Hematopoietic multipotent progenitor cell treated with erythropoietin and hydrocortisone succinate and interleukin-3 and kit ligand, for 8 days (in vitro differentiated cells): Measurements from ENCODE around the gene HOXB2.

Source experiments
- DNase-seq: peaks from one replicate; pipeline ENCODE4 v3.0.0-alpha.2; 2015

Gene HOXB2

DNA sequence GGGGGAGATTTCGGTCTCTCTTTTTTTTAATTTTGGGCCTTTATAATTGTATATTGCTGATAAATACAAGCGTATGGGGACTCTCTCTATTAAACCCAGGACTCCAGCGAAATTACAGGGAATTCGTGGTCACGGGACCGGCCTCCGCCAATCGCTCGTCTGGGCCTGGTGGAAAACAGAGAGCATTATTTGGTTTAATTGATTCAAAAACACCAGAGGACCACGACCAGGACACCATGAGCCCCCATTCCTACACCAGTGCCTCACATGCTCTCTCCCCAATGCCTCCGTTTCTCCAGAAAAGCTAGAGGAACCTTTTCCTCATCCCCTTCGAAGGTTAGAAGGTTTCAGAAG lies at the start of gene HOXB2:
Gene HOXB2, minus strand, starts transcription at position 88 of the 354 bp plus-strand sequence. CDS start 198 bp downstream, outside the sequence.
- DNase-seq: peak; percentile 77

- peak; percentile 75 for DNase-seq
Measured at GRCh38 chr17:48593840-48594537, 49.1 kb upstream of the HOXB2 start.

DNA sequence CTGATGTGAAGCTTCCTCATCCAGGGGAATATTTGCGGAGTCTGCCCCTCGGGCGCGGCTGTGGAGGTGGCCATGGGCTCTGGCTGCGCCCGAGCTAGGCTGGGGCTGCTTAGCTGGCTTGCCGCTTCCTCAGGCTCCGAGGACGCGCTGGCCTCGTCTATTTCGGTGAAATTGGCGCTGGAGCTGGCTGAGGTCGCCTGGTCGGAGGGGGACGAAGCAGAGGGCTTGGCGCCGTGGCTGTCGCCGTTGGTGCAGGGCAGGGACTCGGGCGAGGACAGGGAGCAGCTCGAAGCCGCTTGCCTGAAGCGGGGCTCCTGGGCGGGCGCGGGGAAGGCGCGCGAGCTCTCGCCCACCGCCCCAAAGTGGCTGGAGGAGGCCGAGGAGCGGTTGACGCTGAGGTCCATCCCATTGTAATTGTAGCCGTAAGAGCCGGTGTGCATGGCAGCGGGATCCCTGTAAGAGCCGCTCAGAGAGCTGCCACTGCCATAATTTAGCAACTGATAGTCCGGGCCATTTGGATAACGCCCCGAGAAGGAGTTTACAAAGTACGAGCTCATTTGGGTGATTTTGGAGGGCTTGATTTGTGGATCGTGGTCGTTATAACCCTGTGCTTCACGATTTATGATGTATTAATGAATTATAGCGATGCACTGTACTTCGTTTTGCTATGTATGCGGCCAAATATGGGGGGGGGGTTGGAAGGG lies 48.4 kb upstream of the HOXB2 start, which contains the start of gene HOXB5:
Gene HOXB5, minus strand, starts transcription at position 654 of the 704 bp plus-strand sequence. Its CDS starts 97 bp downstream, at position 557.
- DNase-seq: peak; percentile 50

- peak; percentile 47 for DNase-seq
Measured at GRCh38 chr17:48592577-48592976, 47.7 kb upstream of the HOXB2 start.

DNA sequence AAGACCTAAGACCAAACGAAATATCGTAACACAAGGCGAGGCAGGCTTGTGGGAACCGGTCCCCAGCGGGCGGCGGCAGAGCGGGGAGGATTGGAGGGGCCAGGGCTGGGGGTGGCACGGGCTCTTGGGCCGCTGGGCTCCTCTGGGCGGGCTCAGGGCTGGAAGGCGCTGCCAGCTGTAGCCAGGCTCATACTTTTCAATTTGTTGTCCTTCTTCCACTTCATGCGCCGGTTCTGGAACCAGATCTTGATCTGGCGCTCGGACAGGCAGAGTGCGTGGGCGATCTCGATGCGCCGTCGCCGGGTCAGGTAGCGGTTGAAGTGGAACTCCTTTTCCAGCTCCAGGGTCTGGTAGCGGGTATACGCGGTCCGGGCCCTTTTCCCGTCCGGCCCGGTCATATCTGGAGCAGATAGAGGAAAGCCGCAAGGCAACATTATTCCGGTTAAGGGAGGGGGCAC lies 47.2 kb upstream of the HOXB2 start:
- no peak for DNase-seq

DNA sequence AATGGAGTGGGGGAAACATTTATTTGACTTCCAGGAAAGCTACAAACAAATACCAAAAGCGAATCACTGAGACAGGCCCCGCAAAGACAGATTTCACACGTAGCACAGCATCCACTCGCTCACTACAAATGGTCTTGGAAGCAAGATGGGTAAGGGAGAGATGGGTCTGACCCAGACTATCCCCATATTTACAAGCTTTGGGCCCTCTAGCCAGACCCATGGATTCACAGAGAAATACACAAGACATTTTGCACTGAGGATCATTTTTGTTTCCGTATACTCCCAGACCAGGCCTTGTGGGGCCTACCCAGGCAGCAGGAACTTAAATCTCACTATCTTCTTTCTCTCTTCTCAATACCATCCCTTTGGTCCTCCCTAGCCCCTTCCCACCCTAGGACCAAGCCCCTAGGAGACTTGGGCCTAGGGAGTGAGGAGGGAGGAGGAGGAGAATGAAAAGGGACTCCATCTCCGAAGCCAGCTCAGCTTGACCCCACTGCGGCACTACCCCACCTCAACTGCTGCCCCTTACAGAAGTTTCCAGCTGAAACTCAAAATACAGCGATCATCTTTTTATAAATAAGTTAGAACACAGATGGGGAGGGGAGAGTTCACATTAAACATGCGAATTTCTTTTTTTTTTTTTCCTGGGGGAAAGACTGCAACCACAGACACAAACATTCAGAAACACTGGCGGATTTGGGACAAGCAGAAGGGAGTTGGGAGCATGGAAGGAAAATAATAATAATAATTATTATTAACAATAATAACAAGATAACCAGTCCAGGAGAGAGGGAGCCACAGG lies 46.5 kb upstream of the HOXB2 start:
- no peak for DNase-seq

DNA sequence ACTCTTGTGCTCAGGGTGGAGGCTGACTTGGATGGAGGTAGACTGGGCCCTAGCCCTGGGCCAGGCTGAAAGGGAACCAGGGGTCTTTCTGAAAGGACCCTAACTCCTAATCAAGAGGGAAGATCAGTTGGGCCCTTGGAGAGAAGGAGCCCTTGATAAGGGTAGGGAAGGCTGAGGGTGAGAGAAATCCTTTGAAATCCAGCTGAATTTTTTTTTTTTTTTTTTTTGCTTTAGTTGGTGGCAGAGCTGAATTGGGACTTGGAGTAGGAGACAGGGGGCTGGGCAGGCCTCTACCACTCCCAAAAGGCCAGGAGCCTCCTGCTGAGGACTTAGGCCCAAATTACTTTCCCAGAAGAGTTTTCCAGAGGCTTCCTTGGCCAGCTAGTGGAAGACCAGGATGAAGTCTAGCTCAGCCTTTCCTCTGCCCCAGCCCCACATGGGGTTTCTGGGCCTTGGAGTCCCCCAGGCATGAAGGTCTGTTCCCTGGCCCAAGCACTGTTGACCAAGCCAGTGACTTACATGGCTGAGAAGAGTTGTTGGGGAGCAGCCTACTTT lies 45.8 kb upstream of the HOXB2 start:
- no peak for DNase-seq

GRCh38 chr17:48589831-48590606 lies 45.1 kb upstream of the HOXB2 start, which contains the start of gene HOXB3:
Gene HOXB3, minus strand, starts transcription at chr17:48590241. Its CDS starts 37,767 bp downstream, at chr17:48552474.
- no peak for DNase-seq

DNA sequence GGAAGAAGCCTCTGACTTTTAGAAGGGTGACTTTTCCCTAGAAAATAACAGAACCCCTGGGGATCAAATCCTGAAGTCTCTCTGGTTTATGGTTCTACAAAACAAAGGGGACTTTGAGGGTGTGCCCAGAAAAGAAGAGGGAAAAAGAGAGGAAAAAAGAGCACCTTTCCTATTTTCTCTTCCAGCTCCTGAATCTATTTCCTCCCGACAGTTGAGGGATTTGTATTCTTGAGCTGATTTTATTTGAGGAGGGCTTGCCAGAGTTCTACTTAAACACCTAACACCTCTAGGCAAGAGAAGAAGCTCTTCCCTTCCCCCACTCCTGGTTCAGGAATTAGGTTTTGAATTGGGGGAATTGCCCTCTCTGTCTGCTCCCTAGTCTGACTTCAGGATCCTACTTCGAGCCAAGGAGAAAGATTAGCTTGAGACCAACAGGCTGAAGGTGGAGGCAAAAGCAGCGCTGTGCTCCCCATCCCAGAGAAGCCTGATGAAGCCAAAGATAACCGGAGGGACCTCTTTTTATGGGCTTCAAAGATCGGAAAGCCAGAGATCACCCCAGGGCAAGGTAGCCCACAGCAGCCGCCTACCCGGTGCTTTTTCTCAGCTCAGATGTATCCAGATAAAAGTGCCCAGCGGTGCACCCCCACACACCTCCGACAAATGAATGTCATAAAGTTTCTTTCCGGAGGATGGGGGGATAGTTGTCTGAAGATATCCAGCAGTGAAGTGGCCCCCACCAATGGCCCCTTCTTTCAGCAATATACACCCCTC lies 44.3 kb upstream of the HOXB2 start:
- no peak for DNase-seq

- DNase-seq: no peak
Measured at GRCh38 chr17:48588528-48588927, 43.6 kb upstream of the HOXB2 start.

DNA sequence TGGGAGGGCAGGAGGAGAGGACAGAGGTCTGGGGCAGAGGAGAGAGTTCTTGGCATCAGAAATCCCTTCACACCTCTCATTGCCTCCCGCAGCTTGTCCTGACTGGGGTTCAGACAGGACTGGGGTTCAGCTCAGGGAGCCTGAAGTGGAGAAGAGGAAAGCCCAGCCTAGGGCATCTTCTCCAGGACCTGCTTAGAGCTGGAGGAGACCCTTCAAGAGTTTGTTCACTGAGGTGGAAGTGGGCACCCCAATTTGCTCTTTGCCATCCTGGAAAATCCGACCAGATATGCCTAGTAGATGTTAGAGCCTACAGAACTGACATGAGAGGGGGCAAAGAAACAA lies 43.1 kb upstream of the HOXB2 start:
- no peak for DNase-seq

GRCh38 chr17:48587276-48588073 lies 42.6 kb upstream of the HOXB2 start:
- no peak for DNase-seq

DNA sequence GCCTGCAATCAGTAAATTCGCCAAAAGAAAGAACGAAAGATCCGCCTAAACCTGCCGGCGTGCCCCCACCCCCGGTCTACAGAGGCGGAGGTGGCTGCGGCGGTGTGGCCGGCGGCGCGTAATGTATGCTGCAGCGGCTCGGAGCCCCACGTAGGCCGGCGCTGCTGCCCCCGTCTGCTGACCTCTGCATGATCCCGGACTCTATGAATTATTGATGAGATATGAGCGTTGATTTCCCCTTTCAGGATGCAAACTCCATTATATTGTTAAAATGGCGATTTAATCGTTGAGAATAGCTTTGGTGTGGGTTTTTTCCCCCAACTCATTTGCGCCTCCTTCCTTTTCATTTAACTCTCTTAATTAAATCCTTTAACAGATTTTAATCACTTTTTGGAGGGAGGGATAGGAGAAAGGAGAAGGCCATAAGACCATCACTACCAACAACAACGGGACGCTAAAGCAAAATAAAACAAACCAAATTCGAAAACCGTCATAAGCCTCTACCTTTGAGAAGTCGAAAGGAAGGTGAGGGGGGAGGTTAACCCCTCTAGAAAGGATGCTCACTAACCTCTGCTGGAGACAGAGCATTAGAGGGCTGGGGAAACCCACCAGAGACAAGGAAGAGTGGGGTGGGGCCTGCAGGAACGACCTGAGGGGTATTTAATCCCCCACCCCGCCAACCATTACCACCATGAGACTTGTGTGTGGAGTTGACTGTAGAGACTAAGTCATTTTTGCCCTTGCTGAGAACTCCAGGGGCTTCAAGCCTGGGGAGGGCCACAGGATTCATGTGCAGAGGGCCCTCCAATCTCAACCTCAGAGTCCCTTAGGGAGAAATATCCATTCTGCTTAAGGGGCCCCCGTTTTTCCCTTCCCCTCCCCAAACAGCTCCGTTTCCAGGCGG lies 41.7 kb upstream of the HOXB2 start:
- DNase-seq: no peak

DNA sequence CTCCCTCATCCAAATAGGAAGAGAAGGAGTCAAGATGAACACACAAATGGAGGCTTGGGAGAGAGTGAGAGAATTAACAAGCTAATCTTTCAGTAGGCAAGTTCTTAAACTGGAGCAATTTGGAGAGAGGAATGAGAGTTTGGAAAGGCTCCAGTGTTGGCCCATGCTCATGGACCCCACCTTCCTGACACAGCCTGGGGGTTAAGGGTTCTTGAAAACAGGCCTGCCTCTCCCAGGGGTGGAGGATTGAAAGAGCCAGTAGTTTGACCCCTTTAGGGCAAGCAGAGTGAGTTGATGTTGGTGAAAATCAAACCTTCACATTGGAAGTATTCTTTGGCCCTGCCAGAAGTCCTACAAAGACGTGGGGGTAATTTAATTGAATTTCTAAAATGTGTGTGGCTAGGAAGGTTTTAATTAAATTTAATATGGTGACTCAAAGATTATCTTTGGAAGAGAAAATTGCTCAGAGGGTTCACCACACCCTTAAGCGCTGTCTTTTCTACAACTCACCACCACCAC lies 39.4 kb upstream of the HOXB2 start:
- no peak for DNase-seq

GRCh38 chr17:48583708-48584222 lies 38.9 kb upstream of the HOXB2 start:
- no peak for DNase-seq

GRCh38 chr17:48582750-48583069 lies 37.8 kb upstream of the HOXB2 start:
- DNase-seq: no peak

- DNase-seq: no peak
Measured at GRCh38 chr17:48579760-48580554, 35.0 kb upstream of the HOXB2 start.

- no peak for DNase-seq
Measured at GRCh38 chr17:48579471-48579759, 34.5 kb upstream of the HOXB2 start.
